HG03565 (cell line): ENCODE results near the gene HEATR9.
A peak's percentile ranks its signal among the peaks of the same experiment; 100 is the strongest.

Source experiments
- ATAC-seq: cut with Tn5 transposase; IDR thresholded peaks from one replicate; pipeline ENCODE4 v1.9.1; 2021; ENCODE audit warnings: mild to moderate bottlenecking, moderate library complexity; ENCODE audit not compliant: unreplicated experiment

The HEATR9 gene

DNA sequence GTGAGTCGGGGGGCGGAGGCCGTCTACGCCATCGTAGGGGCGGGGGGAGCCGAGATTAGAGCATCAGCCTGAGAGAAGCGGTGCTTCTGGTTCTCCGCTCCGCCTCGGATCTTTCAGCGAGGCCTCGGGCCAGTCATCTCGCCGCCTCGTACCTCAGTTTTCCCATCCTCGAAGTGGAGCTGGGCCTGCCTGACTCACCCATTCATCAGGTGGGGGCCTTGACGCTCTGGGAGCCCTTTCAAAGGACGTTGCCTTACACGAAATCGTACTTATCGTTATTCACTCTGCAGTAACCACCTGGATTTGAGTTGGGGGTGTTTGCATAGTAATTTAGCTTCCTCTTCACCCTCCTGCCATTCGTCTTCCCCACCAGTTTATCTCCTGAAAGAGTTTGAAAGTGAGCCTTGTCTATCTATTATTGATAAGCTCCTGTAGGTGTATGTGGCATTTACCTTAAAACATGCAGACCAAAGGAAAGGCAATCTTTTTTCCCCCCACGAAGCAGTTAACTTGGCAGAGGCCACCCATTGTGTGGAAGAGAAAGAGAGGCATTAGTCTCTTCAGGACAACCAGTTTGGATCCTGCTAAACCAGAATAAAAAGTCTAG lies 58.7 kb downstream of the HEATR9 start:
- ATAC-seq: no peak

DNA sequence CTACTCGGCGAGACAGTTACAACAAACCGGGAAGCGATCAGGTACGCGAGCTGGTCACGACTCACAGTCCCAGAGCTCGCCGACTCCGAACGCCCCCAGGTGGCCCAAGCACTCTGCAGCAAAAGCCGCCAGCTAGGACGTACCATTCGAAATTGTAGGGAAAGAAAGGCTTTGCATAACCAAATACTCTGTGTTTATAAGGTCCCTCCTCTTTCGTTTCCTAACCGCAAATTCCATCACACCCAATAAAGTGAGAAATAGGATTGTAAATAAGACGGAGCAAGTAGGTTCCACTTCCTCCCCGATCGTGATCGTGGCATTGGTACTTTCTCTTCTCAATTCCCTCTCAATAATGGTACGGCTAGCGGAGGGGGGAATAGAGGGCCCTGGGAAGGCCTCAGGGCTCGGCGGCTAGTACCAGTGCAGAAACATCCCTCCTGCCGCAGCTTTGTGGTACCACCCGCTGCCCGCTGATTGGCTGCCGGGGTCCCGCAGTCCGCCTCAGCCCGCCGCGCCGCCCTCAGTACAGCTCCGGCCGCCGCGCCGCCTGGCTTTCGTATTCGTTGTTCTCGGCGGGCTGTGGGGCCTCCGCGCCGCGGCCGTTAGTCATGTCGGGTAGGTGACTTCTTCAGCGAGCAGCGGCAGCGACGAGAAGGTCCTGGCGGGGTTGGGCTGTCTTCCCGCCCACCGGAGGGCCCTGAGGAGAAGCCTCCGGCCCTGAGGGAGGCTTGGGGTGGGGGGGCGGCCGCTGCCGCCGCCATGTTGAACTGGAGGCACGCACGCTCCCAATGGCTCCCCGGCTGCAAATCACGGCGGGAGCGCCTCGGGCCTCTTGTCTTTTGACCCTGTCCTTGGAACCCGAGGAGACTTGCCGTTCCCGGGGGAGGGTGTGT lies 59.5 kb downstream of the HEATR9 start, which contains the start of gene TAF15:
TAF15 (plus strand) TSS at position 523 of the 893 bp plus-strand sequence; CDS start at position 609, 86 bp downstream.
- peak; percentile 76 for ATAC-seq

DNA sequence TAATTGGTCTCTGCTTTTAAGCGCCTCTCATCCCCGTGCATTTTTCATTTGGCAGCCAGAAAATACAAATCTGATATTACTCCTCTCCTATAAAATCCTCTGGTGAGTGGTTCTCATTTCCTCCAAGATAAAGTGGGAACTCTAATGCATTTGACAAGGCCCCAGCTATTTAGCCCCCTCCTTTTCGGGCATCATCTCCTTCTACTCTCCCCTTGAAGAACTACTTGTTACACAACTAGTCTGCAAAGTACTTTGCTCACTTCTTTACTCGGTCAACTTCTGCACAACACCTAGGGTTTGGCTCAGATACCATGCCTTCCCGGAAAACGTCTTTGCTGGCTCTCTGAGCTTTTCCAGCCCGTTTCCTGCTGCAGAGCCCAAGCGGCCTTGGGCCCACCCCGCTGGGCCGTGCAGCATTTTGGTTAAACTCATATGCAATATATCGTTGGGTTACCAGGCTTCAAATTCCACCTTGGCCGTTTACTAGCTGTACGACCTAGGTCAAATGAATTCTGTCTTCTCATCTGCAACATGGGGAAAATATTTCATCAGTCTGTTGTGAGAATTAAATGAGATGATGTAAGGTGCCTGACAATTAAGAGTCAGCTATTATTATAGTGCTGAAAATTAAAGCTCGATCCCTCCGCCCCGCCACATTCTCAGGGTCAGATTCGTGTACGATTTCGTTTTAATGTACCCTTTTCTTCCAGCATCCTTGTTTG lies 60.3 kb downstream of the HEATR9 start:
- ATAC-seq: no peak

DNA sequence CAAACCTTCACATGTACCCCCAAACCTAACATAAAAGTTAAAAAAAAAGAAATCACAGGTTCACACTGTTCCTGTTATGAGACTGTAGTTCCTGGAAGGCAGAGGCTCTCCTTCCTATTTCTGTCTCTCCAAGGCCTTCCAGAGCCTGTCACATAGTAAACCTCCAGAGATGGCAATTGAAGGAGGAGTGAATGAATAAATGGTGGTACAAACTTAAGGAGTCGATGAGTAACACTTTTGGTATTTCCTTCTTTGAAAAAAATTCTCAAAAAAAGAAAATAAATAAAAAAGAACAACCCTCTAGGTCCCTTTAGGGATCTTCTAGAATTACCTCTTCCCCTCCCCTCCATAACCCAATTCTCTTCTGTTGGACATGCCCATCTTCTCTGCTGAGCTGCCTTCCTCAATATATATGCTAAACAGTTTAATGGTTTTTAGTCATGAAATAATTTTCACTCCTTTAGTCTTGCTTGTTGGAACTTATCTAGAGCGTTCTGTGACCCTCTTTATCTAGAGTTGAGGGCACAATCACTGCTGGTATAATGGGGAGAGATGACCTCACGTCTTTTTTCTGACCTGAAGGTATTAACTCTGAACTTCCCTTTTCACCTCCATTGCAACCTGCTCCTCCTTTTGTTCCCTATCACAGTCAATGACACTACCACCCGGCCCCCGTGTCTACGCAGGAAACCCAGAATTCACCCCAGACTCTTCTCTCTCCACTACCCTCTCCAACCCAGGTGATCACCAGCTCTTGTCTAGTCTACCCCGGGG lies 61.1 kb downstream of the HEATR9 start:
- ATAC-seq: no peak
